Neural progenitor cell (in vitro differentiated cells): ENCODE results near the gene RAB31.

Source experiments
- EZH2 ChIP-seq: fragments of 200-600 bp; sonication (generic); IDR thresholded peaks from 2 replicates; pipeline ENCODE4 v1.6.1; 2017; ENCODE audit warnings: antibody characterized with exemption, mild to moderate bottlenecking, moderate library complexity
- EZH2phosphoT487 ChIP-seq: fragments of 200-600 bp; sonication (generic); IDR thresholded peaks from 2 replicates; pipeline ENCODE4 v1.6.1; 2017; ENCODE audit warnings: antibody characterized with exemption
- TF ChIP-seq, protein P1 (sequence below): fragments of 200-600 bp; sonication (generic); IDR thresholded peaks from 2 replicates; pipeline ENCODE4 v1.5.1; 2017; ENCODE audit warnings: antibody characterized with exemption, mild to moderate bottlenecking

- TF ChIP-seq, protein P1, sequence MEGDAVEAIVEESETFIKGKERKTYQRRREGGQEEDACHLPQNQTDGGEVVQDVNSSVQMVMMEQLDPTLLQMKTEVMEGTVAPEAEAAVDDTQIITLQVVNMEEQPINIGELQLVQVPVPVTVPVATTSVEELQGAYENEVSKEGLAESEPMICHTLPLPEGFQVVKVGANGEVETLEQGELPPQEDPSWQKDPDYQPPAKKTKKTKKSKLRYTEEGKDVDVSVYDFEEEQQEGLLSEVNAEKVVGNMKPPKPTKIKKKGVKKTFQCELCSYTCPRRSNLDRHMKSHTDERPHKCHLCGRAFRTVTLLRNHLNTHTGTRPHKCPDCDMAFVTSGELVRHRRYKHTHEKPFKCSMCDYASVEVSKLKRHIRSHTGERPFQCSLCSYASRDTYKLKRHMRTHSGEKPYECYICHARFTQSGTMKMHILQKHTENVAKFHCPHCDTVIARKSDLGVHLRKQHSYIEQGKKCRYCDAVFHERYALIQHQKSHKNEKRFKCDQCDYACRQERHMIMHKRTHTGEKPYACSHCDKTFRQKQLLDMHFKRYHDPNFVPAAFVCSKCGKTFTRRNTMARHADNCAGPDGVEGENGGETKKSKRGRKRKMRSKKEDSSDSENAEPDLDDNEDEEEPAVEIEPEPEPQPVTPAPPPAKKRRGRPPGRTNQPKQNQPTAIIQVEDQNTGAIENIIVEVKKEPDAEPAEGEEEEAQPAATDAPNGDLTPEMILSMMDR, result no peak
- TF ChIP-seq EZH2 (no peak), EZH2phosphoT487 (no peak)
Observed at GRCh38 chr18:9679125-9679524, 29.0 kb upstream of the RAB31 start.
